GM10248 (cell line): ENCODE results near the gene MGAT4C.

Experiments used
- CTCF ChIA-PET: fragments of 300-600 bp; sonication (Branson Sonifier 250); formaldehyde crosslinking; extraction: SDS; loops from one replicate; lab custom pipeline; 2021; ENCODE audit warnings: antibody characterized with exemption; lab: Yijun Ruan, JAX
- POLR2A ChIA-PET: fragments of 350-650 bp; sonication (Branson Sonifier 250); formaldehyde crosslinking; extraction: SDS; loops from one replicate; lab custom pipeline; 2020; ENCODE audit warnings: antibody characterized with exemption; lab: Yijun Ruan, JAX
- DNase-seq: peaks from one replicate; pipeline ENCODE4 v3.0.0; 2012; ENCODE audit errors: extremely low spot score
- TF ChIP-seq, protein P1 (sequence below): IDR thresholded peaks from 2 replicates; pipeline ENCODE4 v1.5.1; 2012; ENCODE audit warnings: mild to moderate bottlenecking, low read depth; ENCODE audit errors: extremely low read depth, missing control alignments, control extremely low read depth

MGAT4C gene

DNA sequence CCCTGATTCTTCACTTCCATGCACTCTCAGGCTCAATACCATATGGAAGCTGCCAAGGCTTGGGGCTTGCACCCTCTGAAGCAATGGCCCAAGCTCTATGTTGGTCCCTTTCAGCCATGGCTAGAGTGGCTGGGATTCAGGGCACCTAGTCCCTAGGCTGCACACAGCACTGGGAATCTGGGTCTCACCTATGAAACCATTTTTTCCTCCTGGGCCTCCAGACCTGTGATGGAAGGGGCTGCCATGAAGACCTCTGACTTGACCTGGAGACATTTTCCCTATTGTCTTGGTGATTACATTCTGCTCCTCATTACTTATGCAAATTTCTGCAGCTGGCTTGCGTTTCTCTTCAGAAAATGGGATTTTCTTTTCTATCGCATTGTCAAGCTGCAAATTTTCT, 258.1 kb downstream of the MGAT4C start:
- ChIA-PET CTCF (no interaction called here), POLR2A (no interaction called here)
- DNase-seq: no peak
- TF ChIP-seq, protein P1, sequence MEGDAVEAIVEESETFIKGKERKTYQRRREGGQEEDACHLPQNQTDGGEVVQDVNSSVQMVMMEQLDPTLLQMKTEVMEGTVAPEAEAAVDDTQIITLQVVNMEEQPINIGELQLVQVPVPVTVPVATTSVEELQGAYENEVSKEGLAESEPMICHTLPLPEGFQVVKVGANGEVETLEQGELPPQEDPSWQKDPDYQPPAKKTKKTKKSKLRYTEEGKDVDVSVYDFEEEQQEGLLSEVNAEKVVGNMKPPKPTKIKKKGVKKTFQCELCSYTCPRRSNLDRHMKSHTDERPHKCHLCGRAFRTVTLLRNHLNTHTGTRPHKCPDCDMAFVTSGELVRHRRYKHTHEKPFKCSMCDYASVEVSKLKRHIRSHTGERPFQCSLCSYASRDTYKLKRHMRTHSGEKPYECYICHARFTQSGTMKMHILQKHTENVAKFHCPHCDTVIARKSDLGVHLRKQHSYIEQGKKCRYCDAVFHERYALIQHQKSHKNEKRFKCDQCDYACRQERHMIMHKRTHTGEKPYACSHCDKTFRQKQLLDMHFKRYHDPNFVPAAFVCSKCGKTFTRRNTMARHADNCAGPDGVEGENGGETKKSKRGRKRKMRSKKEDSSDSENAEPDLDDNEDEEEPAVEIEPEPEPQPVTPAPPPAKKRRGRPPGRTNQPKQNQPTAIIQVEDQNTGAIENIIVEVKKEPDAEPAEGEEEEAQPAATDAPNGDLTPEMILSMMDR: no peak

DNA sequence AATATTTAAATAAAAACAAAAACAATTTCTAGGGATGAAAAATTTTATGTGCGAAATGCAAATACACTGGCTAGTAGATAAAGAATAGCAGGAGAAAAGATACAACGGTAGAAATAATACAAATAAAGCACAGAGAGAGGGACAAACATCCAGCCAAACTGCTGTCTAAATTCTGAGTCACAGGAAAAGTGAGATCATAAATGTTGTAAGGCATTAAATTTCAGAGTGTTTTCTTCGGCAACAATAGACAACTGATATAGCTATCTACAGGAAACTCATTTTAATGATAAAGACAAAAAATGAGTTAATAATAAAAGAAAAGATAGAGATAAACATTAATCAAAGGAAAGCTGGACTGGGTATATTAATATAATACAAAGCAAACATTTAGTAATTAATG, 259.9 kb downstream of the MGAT4C start:
- POLR2A ChIA-PET: no interaction called here
- TF ChIP-seq, protein P1: no peak
- DNase-seq: no peak
- CTCF ChIA-PET: no interaction called here

DNA sequence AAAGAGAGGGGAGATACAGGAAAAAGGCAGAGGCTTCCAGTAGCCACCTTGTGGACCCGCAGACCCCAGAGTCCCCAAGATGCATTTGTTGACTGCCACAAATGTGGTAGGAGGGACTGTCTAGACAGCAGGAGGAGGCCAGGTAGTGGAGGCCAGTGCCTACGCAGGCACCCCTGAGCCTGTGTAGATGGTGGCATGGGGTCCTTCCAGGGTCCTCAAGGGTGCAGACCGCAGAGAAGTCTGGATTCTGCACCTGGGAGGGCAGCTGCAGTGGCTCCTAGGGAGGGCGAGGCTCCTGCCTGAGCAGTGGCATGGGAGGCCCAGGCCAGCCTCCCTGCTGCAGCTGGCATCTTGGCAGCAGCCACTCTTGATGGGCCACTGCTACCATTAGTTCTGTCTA, 262.4 kb downstream of the MGAT4C start:
- DNase-seq: no peak
- TF ChIP-seq, protein P1: no peak
- POLR2A ChIA-PET: no interaction called here
- CTCF ChIA-PET: no interaction called here

DNA sequence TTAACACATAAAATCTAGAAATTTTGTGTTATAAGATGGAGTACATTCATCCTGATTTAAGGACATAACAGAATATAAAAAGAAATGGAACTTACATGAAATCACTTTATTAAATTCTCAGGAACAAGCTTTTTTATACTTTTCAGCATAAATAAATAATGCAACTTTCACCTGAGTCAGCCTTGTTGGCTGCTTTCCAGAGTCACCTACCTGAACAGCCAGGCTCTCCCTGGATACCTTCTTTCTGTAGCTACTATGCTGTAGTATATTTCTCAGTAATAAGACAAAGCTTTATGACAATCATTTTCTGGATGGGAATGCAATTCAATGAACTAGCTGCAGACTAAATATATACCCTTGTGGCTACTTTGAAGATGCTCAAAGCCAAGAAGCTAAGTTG, 270.2 kb downstream of the MGAT4C start:
- DNase-seq: no peak
- TF ChIP-seq, protein P1: no peak
- CTCF ChIA-PET: interaction anchor here (1.2 to 1.5 kb wide), 2 partner anchors 20 to 518 kb away, joined by 3 read pairs; no protein-coding TSS in a partner anchor

DNA sequence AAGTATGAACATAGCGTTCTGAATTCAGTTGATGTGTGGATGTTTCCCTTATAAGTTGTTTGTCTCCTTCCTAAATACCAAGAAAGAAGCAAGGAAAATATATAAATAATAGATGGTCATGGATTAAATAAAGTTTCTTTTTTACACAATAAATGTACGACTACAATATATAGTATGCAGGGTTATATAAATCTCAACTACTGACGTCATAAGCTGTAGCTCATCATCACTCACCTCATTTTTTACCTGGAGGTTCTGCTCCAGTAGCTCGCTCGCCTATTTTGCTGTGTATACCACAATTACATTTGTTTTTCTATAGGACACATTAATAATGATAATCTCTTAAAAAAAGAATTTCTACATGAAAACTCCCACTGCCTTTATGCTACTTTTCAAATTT, 272.6 kb downstream of the MGAT4C start:
- TF ChIP-seq, protein P1: no peak
- ChIA-PET CTCF (interaction anchor here (1.6 kb wide), 1 partner anchor 27 kb away, joined by 3 read pairs; no protein-coding TSS in a partner anchor), POLR2A (no interaction called here)
- DNase-seq: no peak

More for the DNA sequence above, 270.2 kb downstream of the MGAT4C start:
- POLR2A ChIA-PET: no interaction called here

DNA sequence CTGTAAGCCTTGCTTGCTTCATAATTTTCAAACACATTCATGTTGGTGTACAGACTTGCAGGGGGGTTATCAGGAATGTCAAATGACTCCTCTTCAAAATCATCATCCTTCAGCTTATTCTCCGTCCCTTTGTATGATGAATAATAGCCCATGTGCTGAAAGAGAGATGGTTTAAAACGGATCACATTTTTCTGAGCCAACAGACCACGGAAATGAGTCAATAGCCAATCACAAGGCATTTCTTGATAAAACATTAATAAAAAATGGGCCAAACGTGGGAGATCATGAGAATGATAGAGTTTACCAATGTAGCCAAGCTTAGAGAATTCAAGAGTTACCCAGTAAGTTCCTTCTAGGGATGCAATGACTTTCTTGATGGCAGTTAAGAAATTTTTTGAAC, 276.6 kb downstream of the MGAT4C start:
- ChIA-PET CTCF (no interaction called here), POLR2A (no interaction called here)
- TF ChIP-seq, protein P1: no peak
- no peak for DNase-seq
